HG02759 (cell line): Measurements from ENCODE around the gene STRA6.

Source experiments
- ATAC-seq: cut with Tn5 transposase; IDR thresholded peaks from one replicate; pipeline ENCODE4 v1.9.1; 2021; ENCODE audit warnings: mild to moderate bottlenecking, moderate library complexity; ENCODE audit not compliant: unreplicated experiment

STRA6 gene

GRCh38 chr15:74202452-74203401 is at the start of gene STRA6:
STRA6 (minus strand) TSS chr15:74202787; CDS start chr15:74202267, 520 bp downstream.
- ATAC-seq: no peak

GRCh38 chr15:74252291-74252690 is 49.7 kb upstream of the STRA6 start:
- no peak for ATAC-seq

GRCh38 chr15:74251131-74251811 is 48.7 kb upstream of the STRA6 start:
- ATAC-seq: no peak

- no peak for ATAC-seq
These were observed 47.7 kb upstream of the STRA6 start for GRCh38 chr15:74250266-74250665.

GRCh38 chr15:74245342-74245931 is 42.9 kb upstream of the STRA6 start:
- no peak for ATAC-seq

GRCh38 chr15:74244822-74245341 is 42.3 kb upstream of the STRA6 start:
- ATAC-seq: no peak

GRCh38 chr15:74243431-74243830 is 40.8 kb upstream of the STRA6 start:
- no peak for ATAC-seq

- no peak for ATAC-seq
These were observed 40.0 kb upstream of the STRA6 start for GRCh38 chr15:74242441-74243185.

- ATAC-seq: no peak
These were observed 38.5 kb upstream of the STRA6 start for GRCh38 chr15:74240897-74241614.

- ATAC-seq: no peak
These were observed 37.5 kb upstream of the STRA6 start for GRCh38 chr15:74240002-74240568.

- no peak for ATAC-seq
These were observed 36.6 kb upstream of the STRA6 start for GRCh38 chr15:74239051-74239705.

- no peak for ATAC-seq
These were observed 33.4 kb upstream of the STRA6 start, which contains the start of gene CCDC33 for GRCh38 chr15:74235962-74236361. CCDC33 (plus strand) TSS chr15:74236326; CDS start chr15:74236720, 394 bp downstream.

GRCh38 chr15:74234598-74234875 is 31.9 kb upstream of the STRA6 start:
- ATAC-seq: no peak

- no peak for ATAC-seq
These were observed 31.4 kb upstream of the STRA6 start for GRCh38 chr15:74233851-74234597.

- ATAC-seq: no peak
These were observed 30.8 kb upstream of the STRA6 start for GRCh38 chr15:74233373-74233772.

GRCh38 chr15:74231475-74231874 is 28.9 kb upstream of the STRA6 start:
- ATAC-seq: no peak

- ATAC-seq: no peak
These were observed 27.1 kb upstream of the STRA6 start for GRCh38 chr15:74229686-74230085.

- no peak for ATAC-seq
These were observed 26.1 kb upstream of the STRA6 start for GRCh38 chr15:74228723-74229081.
